Measurements from ENCODE around the gene EFHD1.
A peak's percentile ranks its signal among the peaks of the same experiment; 100 is the strongest.
"Not testable (repeated sequence)": the region's sequence is repeated elsewhere in the genome, so short reads cannot be mapped to it uniquely, and the experiment has no call there.

EFHD1 gene

DNA sequence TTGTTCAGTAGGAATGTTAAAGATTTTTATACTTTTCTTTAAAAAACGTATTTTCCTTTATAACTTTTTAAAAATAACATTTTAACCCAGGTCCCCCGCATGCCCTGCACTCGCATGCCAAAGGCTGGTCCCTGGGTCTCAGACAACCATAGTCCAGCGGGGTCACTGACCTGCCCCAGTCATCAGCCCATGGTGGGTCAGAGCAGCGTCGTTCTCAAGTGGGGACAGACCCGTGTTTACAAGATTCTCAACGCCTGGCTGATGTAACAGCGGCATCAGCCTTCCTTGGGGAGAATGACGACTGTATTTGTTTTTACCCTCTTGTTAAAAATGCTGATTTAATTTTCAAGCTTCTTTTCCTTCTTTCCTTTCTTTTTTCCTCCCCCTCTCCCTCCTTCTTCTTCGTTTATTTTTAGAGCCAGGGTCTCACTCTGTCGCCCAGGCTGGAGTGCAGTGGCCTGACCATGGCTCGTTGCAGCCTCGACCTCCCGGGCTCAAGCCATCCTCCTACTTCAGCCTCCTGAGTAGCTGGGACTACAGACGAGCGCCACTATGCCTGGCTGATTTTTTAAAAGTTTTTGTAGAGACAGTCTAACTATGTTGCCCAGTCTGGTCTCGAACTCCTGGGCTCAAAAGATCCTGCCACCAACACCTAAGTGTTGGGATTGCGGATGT is 1.0 kb upstream of the EFHD1 start:
- TF ChIP-seq, protein P1, sequence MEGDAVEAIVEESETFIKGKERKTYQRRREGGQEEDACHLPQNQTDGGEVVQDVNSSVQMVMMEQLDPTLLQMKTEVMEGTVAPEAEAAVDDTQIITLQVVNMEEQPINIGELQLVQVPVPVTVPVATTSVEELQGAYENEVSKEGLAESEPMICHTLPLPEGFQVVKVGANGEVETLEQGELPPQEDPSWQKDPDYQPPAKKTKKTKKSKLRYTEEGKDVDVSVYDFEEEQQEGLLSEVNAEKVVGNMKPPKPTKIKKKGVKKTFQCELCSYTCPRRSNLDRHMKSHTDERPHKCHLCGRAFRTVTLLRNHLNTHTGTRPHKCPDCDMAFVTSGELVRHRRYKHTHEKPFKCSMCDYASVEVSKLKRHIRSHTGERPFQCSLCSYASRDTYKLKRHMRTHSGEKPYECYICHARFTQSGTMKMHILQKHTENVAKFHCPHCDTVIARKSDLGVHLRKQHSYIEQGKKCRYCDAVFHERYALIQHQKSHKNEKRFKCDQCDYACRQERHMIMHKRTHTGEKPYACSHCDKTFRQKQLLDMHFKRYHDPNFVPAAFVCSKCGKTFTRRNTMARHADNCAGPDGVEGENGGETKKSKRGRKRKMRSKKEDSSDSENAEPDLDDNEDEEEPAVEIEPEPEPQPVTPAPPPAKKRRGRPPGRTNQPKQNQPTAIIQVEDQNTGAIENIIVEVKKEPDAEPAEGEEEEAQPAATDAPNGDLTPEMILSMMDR (IDR thresholded peaks at IDR 0.05; ENCODE audit: low read depth, low read length), result no peak

DNA sequence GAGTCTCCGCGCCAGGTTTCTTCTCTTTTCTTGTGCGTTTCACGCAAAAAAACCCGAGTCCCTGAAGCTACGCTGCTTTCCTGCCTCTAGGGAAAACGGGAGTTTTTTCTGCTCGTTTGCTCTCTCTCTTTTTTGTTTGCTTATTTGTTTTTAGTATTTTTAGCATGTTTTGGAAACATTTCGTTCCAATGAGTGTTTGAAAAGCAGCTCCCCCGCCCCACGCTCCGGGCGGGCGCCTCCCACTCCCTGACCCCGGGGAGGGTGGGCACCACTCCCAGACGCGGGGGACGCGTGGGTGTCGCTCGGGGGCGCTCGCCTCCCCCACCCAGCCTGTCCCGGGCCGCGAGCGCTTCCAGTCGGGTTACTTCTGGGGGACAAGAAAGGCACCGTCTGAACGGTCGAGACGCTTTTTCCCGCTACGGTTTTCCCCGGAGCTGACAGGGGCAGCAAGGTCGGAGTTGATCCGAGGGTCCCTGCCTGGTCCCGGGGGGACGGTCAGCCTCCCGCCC is 446 bp upstream of the EFHD1 start:
- TF ChIP-seq, protein P1 (IDR thresholded peaks at IDR 0.05; ENCODE audit: low read depth, low read length), result no peak
- H3K4me3 ChIP-seq (ENCODE audit: low read depth, low read length), result peak overlapping the region; percentile 52

More for the DNA sequence above, 1.0 kb upstream of the EFHD1 start:
- no peak overlapping the region for H3K4me3 ChIP-seq (ENCODE audit: low read depth, low read length)

DNA sequence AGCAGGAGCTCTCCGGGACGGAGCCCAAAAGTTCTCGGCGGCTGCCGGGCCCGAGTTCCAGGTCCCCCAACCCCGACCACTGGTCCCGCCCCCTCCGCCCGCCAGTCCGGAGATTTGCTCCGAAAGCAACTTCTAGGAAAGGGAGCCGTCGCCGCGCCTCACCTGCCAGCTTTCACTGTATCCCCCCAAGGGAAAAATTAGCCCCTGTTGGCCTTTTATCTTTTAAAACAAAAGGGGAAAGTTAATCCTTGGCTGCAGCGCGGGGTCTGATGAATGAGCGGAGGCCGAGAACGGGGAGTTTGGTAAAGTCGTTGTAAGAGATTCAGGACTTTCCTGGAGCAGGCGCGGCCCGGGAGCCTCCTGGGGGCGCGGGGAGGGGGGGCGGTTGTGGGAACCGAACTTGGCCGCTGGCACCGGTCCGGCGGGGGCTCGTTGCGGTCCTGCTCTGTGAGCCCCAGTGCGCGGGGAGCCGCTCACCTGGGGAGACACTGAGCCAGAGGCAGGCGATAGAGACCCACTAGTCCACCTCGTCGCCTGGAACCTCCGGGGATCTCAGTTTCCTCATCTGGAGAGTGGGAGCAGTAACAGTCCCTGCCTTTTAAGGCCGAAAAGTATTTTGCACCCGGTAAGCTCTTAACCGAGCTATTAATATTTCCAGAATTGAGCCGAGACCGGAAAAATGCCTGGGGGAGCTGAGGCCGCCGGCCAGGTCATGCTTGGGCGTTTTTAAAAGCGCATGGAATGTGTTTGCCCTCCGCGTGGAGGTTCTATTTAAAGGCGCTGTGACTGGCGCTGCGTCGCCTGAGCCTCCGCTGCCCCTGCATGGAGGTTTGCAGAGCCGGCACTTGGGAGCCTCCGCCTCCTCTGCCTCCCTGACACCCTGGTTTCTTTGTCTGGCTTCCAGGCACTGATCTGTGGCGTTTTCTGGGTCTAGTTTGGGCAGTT is 1.1 kb downstream of the EFHD1 start:
- TF ChIP-seq, protein P1 (IDR thresholded peaks at IDR 0.05; ENCODE audit: low read depth, low read length), result no peak
- H3K4me3 ChIP-seq (ENCODE audit: low read depth, low read length), result no peak overlapping the region

DNA sequence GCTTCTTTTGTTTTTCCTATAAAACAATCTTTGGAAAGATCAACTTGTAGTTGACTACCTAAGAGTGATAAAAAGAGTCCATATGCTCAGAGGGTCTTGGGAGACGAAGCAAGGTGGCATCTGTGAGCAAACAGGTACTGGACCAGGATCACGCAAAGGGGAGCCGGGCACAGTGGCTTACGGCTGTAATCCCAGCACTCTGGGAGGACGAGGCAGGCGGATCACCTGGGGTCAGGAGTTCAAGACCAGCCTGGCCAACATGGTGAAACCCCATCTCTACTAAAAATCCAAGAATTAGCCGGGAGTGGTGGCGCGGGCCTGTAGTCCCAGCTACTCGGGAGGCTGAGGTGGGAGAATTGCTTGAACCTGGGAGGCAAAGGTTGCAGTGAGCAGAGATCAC is 2.0 kb downstream of the EFHD1 start:
- H3K4me3 ChIP-seq (ENCODE audit: low read depth, low read length), result not testable (repeated sequence)

DNA sequence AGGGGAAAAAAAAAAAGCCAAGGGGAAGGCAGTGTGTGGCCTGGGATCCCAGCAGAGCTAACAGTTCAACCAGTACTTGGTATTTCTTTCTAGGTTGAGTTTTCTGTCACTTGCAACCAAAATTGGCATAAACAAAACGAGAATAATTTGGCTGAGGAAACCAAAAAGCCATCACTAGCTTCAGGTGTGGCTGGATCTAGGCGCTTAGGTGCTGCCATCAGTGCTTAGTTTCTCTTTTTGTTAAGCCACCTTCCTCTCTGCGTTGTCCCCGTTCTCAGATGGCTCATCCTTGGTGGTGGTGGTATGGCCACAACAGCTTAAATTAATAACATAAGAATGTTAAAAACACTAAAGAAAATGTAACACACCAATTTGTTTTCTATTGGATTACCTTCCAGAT is 2.4 kb downstream of the EFHD1 start:
- no peak overlapping the region for H3K4me3 ChIP-seq (ENCODE audit: low read depth, low read length)
- TF ChIP-seq, protein P1 (IDR thresholded peaks at IDR 0.05; ENCODE audit: low read depth, low read length), result no peak

DNA sequence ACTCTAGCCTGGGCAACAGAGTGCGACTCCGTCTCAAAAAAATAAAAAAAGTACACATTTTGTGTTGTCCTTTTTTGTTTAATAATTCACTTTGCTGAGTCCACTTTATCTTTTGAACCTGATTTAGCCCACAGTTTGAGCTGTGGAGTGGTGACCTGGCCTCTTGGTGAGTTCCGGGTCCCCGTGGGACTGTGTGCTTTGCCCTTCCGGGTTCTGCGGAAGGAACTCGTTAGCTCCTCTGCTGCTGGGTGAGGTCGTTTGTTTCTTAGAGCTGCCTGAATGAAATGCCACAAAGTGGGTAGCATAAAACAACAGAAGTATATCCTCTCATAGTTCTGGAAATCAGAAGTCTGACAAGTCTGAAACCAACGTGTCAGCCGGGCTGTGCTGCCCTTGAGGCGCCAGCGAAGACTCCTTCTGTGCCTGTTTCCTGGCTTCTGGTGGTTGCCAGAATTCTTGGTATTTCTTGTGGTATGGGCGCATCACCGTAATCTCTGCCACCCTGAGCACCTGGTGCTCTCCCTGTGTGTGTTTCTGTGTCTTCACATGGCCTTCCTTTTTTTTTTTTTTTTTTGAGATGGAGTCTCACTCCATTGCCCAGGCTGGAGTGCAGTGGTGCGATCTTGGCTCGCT is 3.5 kb downstream of the EFHD1 start:
- TF ChIP-seq, protein P1 (IDR thresholded peaks at IDR 0.05; ENCODE audit: low read depth, low read length), result no peak
- no peak overlapping the region for H3K4me3 ChIP-seq (ENCODE audit: low read depth, low read length)

DNA sequence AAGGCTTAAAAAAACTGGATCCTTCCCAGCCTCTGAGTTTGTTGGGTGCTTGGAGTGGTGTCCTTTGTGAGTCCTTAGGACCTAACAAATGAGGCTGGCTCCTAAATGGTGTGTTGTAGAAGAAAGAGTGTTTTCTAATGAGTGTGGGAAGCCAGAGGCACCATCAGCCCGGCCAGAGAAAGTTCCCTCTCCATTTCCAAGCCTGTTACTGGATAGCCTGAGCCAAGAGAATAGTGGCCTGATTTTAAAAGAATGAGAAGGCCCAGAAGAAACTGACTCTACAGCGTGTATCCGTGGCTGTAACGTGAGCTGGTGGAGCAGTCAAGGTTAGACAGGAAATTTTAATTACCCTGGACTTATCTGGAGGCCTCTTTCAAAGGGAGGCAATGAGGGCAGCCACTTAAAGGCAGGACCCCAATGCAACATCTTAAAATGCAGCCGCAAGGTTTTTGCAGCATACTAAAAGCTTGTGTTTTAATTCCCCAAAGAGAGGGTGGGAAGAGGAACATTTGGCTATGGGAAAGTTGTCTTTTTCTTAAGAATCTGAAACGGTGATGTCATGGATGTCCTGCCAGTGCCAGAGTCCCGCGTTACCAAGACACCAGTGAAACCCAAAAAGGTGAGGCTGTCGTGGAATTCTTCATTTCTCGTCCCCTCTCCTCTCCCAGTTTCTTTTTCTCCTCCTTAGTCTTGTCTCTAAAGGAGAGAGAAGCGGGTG is 4.6 kb downstream of the EFHD1 start:
- TF ChIP-seq, protein P1 (IDR thresholded peaks at IDR 0.05; ENCODE audit: low read depth, low read length), result no peak
- no peak overlapping the region for H3K4me3 ChIP-seq (ENCODE audit: low read depth, low read length)
